Stimulated activated CD8-positive, alpha-beta memory T cell treated with anti-CD3 and anti-CD28 coated beads, Interleukin-7, amount 100 ng/mL, for 24 hours (primary cell): Measurements from ENCODE around the gene ARSI.

Source experiments
- DNase-seq: peaks from one replicate; pipeline ENCODE4 v3.0.0-alpha.2; 2020; ENCODE audit warnings: low read depth

ARSI gene

DNA sequence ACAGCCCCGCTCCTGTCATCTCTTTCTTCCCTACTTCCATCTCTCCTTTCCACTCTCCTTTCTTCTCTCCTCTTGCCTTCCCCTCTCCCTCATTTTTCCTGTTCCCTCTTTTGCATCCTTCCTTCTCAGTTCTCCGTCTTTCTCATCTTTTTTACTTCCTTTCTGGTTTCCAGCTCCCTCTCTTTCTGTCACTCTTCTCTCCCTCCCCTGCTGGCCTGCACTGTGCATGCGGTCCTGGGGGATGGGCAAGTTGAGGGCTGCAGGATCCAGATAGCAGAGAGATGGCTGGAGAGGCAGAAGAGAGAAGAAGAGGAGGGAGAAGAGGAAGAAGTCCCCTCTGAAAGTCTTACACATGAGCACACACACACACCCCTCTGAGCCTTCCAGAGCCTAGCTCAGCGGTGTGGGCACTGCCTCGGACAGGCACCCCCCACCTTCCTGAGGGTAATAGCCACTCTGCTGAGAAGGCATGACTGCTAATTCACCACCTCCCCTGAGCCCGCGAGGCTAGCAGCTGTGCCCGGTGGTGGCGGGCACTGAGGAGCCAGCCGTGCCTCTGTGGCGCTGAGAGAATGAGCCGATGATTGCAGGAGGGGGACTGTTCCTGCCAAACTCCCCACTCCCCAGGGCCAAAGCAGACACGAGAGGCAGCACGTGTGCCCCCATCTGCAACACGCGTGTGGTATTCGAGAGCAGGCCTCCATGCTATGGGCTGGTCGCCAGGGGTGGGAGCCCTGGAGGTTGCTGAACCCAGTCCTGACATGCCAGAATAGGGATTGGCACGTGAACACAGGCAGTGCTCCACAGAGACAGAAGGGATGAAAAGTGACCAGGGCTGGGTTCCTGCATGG, 9.4 kb downstream of the ARSI start:
- DNase-seq: no peak

DNA sequence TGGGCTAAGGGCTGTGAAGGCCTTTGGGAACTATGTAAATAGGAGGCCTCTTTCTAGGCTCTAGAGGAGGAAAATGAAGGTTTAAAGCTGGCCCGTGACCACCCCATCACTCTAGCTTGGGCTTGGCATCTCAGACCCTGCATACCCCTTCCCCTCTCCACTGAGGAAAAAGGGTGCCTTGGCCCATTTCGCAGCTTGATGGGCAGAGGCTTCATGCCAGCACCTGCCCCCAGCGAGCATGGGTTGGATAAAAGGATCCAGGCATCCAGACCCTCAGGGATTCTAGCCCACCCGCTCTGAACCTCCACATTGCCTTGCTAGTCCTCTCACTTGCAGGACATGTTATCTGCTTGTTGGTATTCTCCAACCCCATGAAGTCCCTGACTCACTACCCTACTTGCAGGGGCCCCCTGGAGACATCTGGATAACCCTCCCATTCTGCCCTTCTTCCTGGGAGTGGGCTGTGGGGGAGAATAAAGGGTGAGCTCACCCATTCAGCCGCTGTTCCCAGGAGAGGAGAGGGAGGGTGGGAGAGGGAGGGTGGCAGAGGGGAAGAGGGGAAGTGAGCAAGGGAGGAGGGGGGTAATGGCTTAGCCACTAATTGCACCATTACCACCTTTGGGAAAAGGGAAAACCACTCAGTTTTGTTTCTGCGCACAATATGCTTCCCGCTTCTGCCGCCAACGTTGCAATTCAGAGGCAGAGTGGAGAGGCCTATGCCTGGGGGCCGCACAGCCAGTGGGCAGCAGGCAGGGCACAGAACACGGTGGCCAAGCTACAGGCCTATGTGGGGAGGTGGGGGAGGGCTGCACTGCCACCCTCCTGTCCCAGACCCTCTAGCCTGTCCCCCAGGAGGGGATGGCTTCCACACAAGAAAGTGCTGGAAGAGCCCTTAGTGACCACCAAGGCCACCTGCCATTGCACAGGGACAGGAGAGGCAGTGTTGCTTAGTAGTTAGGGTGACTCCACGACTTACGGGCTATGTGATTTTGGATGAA, 11.0 kb downstream of the ARSI start:
- no peak for DNase-seq

DNA sequence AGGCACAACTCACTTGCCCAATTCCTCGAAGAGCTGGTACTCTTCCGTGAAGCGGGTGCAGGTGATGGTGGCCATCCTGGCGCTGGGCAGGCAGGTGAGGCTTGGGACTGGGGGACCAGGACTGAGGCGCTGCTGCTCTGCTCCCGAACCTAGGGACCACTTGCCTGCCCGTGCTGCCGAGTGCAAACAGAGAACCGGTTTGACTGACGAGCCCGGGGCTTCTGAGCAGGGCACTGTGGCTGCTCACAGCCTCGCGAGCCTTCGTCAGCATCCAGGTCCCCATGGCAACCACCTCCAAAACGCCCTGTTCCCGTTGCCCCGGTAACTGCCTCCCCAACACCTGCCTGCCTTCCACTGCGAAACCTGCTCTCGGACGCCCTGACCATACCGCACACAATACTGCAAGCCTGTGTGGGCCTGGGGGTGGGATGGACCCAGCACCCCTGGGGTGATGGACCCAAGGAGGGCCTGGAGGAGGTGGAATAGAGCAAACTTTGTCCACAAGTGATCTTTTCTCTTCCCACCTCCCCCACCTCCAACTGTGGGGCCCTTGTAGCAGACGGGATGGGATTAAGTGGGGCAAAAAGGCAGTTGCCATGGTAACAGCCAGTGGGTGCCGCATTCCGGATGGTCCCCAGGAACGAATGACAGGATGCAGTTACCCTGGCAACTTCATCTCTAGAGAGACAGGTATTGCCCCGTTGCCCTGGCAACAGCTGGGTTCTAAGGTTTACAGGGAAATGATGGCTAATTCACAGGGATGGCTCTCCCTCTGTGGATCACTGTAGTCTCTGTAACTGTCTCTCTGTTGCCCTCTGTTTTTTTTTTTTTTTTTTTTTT, 12.9 kb downstream of the ARSI start, which contains the start of gene CAMK2A:
Gene CAMK2A, minus strand, starts transcription at position 223 of the 840 bp plus-strand sequence. Its CDS starts 148 bp downstream, at position 75.
- DNase-seq: no peak

DNA sequence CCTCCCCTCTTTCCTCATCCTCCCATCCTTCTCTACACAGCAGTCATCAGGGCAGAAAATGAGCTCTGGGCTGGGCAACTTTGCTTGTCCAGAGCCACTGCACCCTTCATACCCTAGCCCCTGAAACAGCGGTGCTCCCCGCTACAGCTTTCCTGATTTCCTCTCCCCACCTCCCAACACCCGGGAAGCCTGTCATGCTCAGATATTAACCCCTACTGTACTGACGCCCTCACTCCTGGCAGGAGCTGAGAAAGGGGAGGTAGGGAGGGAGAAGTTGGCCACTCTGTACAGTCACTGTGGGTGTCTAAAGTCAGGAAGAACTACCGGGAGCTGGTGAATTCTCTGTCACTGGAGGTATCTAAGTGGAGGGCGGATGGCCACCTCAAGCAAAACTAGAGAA, 13.9 kb downstream of the ARSI start:
- no peak for DNase-seq

DNA sequence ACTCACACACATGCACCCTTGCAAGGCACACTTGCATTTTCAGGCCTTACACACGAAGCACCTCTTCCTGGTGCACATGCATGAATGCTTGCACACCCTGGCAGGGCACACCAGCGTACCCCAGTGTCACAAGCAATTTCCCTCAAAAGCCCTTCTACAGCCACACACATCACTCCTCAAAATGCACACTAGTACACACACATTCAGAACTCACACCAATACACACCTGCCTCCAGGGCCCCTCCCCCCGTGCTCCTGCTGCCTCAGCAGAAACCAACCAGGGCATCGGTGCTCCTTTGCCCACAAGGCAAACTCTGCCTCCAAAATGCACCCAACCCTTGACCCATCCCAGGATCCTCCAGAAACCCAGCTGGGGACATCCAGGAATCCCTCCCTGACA, 14.3 kb downstream of the ARSI start:
- no peak for DNase-seq

DNA sequence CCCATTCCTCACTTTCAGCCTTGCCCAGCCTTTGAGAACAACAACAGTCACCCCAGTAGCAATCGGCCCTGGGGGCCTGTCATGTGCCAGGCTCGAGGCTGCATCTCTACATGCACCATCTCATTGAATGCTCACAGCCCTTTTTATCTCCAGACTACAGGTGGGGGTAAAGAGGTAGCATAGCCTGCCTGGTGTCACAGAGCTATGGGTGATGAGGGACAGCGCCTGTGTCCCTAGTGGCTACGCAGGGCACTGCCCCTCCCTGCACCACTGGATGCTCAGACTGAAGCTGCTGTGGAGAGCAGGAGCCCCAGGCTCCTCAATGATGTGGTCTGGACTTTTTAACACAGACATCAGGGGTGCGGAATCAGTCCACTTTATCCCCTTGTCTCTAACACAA, 15.9 kb downstream of the ARSI start:
- no peak for DNase-seq

DNA sequence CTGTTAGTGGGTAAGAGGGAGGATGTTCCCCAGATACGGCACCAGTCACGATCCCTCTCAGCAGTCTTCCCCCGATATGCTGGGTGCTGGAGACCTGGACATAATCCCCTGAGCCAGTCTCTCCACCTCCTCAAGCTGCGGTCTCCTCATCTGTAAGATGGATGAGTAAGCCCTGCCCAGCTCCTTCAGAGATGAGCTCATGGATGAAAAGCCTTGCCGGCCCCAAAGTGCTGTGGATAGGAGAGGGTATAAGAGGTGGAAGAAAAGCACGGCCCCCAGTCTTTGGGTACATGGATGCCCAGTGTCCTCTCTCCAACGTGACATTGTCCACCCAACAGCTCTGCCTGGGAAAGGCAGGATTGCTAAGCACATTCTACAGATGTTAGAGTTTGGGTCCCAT, 17.6 kb downstream of the ARSI start:
- no peak for DNase-seq

DNA sequence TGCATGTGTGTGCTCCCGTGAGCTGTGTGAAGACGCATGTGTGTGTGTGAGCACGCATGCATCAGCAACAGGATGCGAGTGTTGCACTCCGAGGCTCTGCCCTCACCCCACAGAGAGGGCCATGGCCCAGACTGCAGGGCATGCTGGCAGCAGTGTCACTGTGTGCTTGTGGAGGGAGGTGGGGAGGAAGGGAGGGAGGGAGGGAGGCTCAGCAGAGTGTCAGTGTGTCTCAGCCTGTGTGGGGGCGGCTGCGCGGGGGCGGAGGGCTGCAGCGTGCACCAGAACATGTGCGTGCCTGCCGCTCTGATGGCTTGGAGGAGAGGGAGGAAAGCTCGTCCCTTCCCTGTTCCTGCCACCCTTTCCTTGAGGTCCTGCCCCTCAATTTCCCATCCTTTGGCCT, 18.4 kb downstream of the ARSI start:
- no peak for DNase-seq

DNA sequence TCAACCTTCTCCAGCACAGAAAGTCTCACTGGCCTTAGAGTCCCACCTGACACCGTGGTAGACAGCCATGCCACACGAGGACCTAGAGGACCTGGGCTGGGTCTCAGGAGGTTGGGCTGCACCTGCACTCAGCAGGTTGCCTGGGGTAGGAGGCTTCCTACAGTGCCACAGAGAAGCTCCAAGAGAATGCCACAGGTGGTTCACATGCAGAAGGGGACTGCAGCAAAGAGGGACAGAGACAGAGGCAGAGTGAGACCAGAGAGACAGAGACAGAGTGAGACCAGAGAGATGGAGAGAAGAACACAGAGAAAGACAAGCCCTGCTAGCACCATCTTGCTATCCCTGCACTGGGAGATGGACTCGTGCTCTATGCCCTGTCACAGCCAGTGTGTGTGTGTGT, 18.8 kb downstream of the ARSI start:
- DNase-seq: no peak

DNA sequence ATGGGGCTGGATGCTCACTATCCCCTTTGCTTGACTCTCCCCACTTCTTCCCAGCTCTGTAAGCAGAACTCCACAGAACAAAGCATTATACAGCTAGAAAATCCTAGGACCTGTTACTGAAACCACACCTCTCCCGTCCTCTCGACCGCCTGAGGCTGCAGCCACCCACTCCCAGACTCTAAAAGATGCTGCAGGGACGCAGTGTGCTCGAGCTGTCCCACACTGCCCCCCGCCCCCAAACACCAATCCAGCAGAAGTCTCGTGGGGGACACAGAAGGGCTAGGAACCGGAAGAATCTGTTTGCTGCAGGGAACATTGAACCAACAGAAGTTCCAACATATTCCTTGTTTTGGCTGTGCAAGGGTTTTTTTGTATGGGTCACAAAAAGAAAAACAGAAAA, 20.7 kb downstream of the ARSI start:
- no peak for DNase-seq

DNA sequence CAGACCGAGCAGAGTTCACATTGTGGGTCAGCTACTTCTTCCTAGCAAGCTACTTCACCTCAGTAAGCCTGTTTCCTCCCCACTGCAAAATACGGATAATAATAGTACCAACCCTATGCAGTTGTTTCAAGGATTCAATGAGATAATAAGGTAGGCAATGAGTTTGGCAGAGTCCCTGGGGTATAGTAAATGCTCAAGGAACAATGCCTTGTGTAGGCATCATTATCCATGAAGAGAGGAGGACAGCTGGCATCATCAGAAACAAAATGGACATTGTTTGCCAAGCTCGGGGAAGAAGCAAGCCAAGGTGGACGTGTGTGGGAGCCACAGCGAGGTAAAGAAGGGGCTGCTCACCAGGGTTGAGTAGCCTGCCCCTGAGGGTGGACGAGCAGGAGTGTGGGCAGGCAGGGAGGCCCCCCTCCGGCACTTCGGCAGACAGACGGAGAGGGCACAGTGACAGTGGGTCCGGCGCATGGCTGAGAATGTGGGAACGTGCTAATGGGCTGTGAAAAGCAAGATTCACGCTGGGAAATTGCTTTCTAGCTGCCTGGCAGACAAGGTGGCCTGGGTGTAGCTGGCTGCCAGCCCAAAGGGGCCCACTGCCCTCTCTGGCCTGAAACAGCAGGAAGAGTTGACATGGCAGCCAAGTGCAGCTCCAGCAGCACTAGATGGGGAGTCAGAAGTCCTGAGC, 23.2 kb downstream of the ARSI start:
- DNase-seq: no peak

DNA sequence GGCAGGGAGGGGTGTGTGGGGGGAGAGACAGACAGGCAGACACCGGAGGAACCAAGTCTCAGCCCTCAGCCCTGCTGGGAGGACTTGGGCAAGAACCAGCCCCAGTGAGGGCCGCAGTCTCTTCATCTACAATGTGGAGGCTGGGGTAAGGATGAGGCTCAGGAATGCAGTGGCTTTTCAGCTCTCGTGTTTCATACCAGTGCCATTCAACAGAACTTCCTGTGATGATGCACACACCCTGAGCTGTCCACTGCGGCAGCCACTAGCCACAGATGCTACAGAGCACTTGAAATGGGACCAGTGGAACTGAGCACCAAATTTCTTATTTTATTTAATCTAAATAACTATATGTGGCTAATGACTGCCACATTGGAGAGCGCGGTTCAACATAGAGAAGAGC, 23.8 kb downstream of the ARSI start:
- no peak for DNase-seq

DNA sequence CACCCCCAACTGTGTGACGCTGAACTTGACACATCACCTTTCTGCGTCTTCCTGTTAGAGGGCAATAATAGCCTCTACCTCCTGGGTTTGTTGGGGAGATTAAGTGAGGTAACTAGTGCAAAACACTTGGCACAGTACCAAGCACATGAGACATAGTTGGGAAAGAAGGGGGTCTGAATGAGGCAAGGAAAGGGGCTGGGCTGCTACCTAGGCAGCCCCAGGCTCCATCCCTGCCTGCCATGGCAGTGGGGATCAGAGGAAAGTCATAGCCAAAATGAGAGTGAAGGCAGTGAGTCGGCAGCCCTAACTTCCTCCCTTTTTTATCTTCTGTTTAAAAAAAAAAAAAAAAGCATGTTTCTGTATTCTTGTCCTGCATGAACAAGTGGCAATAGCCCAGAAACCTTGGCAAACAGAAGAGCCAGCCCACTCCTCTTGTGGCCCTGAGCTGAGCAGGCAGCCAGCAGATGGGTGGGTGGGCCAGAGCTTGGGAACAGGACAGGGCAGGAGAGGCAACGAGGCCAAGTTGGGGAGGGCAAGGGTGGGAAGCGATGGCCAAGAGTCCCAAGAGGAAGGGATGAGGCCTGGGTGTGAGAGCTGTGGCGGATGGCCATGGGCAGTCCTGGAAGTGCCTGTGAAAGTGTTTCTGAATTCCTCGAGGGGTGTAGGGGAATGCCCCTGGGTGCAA, 24.5 kb downstream of the ARSI start:
- no peak for DNase-seq

DNA sequence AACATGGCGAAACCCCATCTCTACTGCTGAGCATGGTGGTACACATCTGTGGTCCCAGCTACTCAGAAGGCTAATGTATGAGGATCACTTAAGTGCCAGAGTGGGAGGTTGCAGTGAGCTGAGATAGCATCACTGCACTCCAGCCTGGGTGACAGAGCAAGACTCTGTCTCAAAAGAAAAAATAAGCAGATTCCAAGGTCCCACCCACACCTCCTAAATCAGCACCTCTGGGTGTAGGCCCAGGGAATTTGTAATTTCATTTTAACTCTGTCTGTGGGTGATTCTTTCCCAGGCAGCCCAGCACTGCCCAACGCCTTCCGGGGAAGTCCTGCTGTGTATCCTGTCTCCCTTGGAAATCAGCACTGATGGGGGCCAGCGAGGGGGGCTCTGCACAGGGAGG, 25.7 kb downstream of the ARSI start:
- no peak for DNase-seq

DNA sequence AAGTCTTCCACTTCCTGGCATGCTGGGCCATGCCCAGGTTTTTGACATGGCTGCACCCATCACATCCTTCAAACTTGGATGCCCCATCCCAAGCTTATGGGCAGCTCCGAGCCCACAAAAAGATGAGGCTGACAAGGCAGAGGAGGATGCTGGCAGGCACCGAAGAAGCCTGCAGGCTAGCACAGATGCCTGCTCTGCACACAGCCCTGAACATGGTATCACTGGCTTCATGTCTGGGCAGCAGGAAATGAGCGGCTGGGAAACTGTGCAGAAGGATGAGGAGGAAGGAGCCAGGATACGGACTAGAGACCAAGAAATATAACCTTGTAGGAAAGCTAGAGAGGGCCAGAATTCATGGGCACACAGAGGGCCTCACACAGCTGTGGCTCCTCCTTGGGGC, 27.9 kb downstream of the ARSI start:
- DNase-seq: no peak

DNA sequence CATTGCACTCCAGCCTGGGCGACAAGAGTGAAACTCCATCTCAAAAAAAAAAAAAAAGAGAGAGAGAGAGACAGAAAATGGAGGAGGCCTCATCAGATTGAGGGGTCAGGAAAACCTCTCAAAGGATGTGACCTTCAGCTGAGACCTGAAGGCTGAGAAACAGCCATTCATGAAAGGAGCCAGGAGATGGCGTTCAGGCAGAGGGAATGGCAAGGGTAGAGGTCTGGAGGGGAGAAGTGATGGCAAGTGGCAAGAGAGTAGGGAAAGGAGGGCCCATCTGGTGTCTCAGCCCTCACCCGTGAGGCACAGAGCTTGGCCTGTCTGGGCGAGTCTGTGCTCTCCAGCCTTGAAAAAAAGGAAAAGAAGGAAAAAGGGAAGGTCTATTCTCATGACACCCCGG, 30.2 kb downstream of the ARSI start:
- no peak for DNase-seq

DNA sequence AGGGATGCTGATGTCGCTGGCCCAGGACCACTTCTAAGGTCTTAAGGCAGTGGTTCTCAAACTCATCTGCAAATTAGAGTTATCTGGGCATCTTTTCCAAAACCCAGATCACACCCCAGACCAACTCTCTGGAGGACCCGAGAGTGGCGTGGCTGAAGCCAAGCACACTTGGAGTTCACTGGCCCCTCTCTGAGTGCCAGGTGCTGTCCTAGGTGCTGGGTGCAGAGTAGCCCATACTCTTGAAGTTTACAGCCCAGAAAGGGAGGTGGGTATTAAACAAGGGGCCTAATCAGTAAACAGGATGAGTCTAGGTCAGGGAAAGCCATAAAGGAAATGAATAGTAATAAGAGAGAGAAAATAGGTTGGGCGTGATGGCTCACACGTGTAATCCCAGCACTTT, 30.8 kb downstream of the ARSI start:
- no peak for DNase-seq

DNA sequence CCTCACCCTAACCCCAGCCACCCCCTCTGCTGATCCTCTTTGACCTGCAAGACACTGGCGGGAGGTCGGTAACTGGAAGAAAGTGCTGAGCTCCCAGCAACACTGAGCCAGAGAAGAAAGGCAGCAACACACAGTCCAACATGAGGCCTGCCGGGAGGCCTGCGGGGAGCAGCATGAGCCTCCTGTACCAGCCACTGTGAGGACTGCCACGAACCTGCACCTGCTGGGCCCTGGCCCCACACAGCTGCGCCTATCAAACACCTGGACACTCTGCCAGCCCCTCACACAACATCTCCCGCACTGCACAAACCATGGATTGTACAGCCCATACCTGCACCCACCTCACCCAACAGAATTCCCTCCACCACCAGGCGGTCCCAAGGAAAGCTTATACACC, 31.4 kb downstream of the ARSI start:
- DNase-seq: no peak

DNA sequence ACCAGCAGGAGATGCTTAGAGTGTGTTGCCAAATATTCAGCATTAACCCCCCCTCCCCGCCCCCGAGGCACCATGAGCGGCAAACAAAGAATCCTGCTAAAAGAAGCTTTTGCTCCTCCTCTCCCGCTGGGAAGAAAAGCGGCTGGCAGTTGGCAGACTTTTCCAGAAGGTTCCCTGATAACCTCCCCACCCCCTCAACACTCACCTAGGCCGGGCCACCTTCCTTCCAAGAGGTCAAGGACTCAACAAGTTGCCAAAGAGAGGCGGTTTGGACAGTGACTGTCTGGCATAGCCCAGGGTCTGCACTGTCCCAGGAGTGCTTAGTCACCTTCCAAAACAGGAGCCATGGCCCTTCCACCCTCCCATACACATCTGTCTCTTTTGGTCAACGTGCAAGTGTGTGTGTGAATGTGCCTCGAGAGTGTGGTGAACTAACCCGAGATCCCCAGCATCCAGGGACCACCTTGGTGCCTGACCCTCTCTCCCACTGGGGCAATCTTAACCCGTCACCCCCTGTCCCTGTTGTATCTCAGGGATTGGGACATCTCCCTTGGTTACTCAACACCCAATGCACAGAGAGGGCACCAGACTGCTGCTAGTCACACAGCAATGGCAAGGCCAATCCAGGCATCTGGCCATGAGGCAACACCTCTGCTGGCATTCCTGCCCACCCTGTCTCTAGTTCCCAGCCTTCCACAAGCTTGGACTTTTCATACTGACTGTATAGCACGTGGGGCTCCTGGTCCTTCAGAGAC, 32.0 kb downstream of the ARSI start:
- DNase-seq: no peak

DNA sequence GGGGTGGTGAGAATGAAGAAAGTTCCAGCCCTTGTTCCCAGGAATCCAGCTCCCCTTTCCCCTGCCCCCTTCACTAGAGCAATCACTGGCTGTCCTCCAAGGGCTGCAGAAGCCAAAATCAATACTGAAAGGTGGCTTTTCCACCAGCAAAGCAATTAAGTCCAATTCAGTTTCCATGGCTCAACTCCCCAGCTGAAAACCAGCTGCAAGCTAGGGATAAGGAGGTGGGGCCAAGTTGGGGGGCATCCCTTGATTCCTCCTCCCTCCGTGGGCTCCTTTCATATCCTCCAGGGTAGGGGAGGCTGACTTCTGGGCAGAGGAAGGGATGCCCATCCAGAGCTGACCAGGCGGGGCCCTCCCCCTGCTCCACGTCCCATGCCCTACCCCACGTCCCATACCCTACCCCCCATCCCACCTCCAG, 35.8 kb downstream of the ARSI start:
- DNase-seq: no peak
